GM18873 (cell line): ENCODE measurements around the gene POMGNT1.

Experiments used
- ATAC-seq: cut with Tn5 transposase; IDR thresholded peaks from one replicate; pipeline ENCODE4 v1.9.1; 2021; ENCODE audit warnings: mild to moderate bottlenecking, moderate library complexity, moderate number of reproducible peaks; ENCODE audit not compliant: unreplicated experiment, low FRiP score

Gene POMGNT1

DNA sequence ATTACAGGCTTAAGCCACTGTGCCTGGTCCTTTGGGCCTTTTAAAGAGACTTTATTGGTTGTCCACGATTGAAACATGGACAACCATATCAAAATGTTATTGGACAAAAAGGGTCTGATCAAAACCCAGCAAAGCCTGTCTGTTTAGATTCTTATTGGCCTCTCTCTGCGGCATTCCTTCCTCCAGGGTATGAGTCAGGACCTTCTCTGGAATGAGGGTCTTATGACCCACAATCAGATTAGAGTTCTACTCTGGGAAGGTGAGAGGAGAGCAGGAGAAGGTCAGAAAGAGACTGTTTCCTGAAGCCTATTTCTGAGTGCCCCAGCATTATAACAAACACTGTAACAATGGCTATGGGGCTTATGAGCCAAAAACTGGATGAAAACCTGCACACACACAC is 12.8 kb upstream of the POMGNT1 start:
- no peak for ATAC-seq

GRCh38 chr1:46210561-46210960 is 12.3 kb upstream of the POMGNT1 start:
- no peak for ATAC-seq

GRCh38 chr1:46206399-46206798 is 8.2 kb upstream of the POMGNT1 start:
- ATAC-seq, result no peak

- ATAC-seq, result no peak
These were observed 7.6 kb upstream of the POMGNT1 start for GRCh38 chr1:46205791-46206190.

DNA sequence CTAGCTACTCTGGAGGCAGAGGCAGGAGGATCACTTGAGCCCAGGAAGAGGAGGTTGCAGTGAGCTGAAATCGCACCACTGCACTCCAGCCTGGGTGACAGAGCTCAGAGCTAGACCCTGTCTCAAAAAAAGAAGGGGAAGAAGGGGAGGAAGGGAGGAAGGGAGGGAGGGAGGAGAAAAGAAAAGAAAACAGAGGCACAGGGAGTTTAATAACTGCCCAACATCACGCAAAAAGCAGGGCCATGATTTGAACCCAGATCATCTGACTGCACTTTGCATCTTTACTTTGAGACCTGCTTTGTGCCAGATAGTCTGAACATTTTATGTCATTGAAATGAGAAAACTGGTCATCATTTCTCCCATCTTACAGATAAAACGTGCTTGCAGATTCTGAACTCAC is 6.9 kb upstream of the POMGNT1 start:
- ATAC-seq, result no peak

DNA sequence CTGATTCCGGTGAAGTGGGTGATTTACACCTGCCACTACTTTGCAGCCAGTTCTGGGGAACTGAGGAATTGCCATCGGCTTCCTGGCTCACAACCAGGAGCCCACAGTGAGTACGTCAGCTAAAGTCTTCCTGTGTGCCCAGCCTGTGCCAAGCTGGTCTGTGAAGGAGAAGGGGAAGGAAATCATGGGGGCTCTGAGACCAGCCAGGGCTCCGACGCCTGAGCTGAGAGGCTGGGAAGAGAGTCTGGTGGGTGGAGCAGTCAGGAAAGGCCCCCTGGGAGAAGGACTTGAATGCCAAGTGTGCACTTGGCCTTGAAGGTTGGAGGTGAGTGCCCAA is 6.1 kb upstream of the POMGNT1 start:
- ATAC-seq, result no peak

DNA sequence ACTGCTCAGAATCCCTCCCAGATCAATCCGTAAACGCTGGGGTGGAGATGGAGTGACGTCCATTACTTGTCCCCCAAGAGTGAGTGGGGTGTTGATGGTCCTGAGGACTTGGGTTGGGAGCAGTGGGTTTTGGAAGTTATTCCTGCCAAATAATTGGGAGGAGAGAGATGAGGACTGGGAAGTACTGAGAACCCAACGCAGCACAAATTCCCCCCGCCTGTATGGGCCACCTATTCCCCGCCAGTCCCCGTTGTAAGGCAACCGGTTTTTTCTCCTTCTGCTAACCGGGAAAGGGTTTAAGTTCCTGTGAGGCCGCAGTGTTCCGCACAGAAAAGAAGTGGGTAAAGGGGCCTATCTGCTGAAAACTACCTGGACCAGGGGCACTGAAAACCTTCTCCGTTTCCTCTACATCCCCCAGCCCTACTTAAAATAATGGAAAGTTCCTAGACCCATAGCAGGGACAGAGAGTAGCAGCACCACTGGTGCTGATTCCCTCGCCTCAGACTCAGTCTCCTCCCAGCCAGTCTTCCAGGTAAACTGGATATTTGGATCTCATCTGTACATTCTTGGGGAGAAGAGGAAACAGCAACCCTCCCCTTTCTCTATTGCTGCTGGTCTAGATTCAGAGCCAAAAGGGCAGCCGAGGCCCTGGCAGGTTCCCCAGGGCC is 5.6 kb upstream of the POMGNT1 start:
- ATAC-seq, result no peak

- no peak for ATAC-seq
These were observed 1.1 kb upstream of the POMGNT1 start for GRCh38 chr1:46199233-46199749.

DNA sequence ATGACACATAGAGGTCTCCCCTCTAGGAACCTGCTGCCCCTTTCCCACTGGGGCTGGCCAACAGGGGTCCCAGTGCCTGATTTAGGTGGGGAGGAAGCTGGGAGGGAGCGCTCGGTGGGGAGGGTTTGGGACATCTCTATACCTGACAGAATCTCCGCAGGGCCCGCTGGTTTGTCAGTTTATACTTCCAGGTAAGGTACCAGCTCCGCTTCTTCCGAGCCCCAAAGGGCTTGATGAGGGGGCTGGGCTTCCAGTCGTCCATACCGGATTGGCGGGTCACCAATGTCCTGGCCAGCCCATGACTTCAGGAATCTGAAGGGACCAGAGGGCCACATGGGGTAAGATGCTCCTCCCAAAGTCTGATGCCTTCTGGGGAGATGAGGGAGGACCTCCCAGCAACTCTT is 672 bp downstream of the POMGNT1 start:
- ATAC-seq, result no peak

- ATAC-seq, result no peak
These were observed 1.6 kb downstream of the POMGNT1 start for GRCh38 chr1:46196609-46197008.

DNA sequence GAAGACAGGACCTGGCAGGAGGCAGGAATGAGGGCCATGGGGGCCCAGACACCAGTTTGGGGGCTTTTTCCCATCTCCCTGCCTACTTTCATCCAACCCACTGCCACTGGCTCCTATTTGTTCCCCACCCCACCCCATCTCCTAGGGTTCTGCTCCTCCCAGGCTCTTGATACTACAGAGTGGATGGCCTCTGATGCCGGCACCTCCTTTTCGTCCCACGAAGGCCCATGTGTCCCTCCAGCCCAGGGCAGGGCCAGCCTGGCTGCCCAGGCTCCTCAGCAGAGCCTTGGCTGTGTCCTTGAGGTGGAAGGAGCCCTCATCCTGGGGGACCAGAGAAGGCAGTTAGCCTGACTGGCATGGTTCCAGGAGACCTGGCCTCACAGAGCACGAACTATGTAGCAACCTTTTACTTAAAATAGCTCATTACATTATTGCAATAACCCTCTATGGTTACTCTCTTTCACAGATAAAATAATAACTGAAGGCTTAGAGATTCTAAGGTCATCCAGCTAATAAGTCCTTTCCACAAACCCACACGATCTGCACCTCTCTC is 3.5 kb downstream of the POMGNT1 start:
- no peak for ATAC-seq

- ATAC-seq, result no peak
These were observed 4.2 kb downstream of the POMGNT1 start for GRCh38 chr1:46193984-46194570.

GRCh38 chr1:46193285-46193684 is 4.9 kb downstream of the POMGNT1 start:
- ATAC-seq, result no peak

- no peak for ATAC-seq
These were observed 6.1 kb downstream of the POMGNT1 start for GRCh38 chr1:46192171-46192570.

DNA sequence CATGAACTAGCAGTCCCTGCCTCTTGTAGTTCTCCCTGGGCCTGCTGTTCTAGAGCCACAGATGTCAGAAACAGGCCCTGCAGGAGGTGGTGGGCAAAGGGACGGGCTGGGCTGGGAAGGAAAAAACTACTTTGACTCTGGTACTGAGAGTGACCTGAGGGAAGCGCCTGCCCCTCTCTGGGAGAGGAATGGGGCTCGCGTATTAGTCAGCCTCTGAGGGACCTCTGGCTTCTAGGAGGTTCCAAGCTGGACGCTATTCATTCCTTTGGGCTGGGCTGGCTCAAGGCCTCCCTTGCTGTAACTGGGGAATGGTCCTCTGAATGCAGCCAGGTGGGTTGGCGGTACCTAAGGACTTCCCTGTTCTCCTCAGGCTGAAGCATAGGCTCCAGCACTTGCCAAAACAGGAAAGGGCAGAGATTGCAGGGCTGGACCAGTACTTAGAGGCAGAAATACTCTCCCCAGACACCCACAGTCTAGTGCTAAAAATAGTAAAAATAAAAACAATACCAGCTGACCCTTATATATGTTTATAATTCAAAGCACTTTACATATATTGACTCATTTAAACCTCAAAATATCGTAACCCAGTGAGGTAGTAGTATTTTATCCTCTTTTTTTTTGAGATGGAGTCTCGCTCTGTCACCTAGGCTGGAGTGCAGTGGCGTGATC is 7.1 kb downstream of the POMGNT1 start:
- no peak for ATAC-seq

GRCh38 chr1:46190539-46190938 is 7.7 kb downstream of the POMGNT1 start:
- ATAC-seq, result no peak

DNA sequence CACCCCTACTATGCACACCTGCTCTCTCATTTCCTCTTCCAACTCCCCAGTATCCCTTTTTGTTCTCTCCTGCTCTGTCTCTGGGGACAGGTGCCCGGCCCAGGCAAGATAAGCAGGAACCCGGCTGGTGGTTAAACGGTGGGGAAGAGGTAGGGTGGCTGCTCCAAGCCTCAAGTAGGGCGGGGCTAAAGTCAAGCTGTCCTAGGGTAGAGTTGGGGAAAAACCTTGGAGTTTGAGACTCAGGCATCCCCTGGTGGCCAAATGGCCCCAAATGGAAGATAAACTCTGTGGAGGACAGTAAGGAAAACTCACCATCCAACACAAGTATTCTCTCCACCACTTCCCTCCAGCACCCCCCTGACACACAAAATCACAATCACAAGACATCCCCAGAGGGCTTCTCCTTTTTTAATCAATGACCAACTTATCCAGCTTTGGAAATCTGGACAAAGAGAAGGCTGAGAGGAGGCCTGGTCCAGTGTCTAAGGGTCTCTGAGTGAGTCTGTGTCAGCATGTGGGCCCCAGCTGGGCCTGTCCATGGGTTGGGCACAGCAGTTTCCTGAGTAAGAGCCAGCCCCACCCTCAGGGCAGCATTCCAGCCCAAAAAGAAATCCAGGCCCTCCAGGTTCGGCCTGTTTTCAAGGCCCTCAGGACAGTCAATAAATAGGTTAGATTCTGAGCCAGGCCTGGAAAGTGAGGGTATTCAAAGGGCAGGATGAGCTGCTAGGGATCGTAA is 9.8 kb downstream of the POMGNT1 start:
- ATAC-seq, result no peak

GRCh38 chr1:46187106-46187869 is 10.9 kb downstream of the POMGNT1 start:
- no peak for ATAC-seq

- ATAC-seq, result no peak
These were observed 12.2 kb downstream of the POMGNT1 start for GRCh38 chr1:46186076-46186475.
